Uterus (tissue), 2 donors: ENCODE results near the gene PXK.

Experiments used
- CTCF ChIP-seq, 4 experiments: fragments of 200-600 bp in 2 of 4; fragments of 450-650 bp in 2 of 4; sonication (generic) in 2 of 4; IDR thresholded peaks; one replicate each; pipeline ENCODE4 v1.5.1; 2016 to 2019; ENCODE audit warnings: antibody characterized with exemption in 4 of 4, mild to moderate bottlenecking in 2 of 4, moderate library complexity in 1 of 4
- POLR2A ChIP-seq, 2 donors: fragments of 450-650 bp; IDR thresholded peaks; one replicate each; pipeline ENCODE4 v1.6.1; 2016; ENCODE audit warnings: antibody characterized with exemption in 2 of 2, mild to moderate bottlenecking in 1 of 2, moderate library complexity in 1 of 2

GRCh38 chr3:58394339-58394738, 61.6 kb downstream of the PXK start:
- TF ChIP-seq POLR2A (IDR thresholded peaks at IDR 0.05) = no peak
- TF ChIP-seq CTCF (IDR thresholded peaks at IDR 0.05) = no peak
